T-cell (primary cell): ENCODE measurements around the gene FHIT. TPM values are rescaled to one million over a fixed set of nuclear protein-coding genes. Genes with fewer than 3 reads are reported as not detected.
"Not testable (repeated sequence)": the region's sequence is repeated elsewhere in the genome, so short reads cannot be mapped to it uniquely, and the experiment has no call there.

Experiments used
- ATAC-seq, 4 experiments: fragments of 200-7000 bp in 3 of 4; fragments of 150-1000 bp in 1 of 4; cut with Tn5 transposase; replicated peaks in 1 of 4; 1 replicate in 3 of 4; 2 replicates in 1 of 4; pipeline ENCODE4 v1.10.0; 2021; ENCODE audit warnings: moderate library complexity in 3 of 4, mild to moderate bottlenecking in 2 of 4, moderate number of reproducible peaks in 1 of 4
- CTCF ChIA-PET, 2 donors: fragments of 300-600 bp; sonication (Branson Sonifier 250); formaldehyde crosslinking; loops; one replicate each; lab custom pipeline; 2022; ENCODE audit warnings: antibody characterized with exemption in 2 of 2; lab: Charles Lee
- POLR2A ChIA-PET, 2 donors: fragments of 300-600 bp; sonication (Branson Sonifier 250); formaldehyde crosslinking; loops; one replicate each; lab custom pipeline; 2022; ENCODE audit warnings: antibody characterized with exemption in 2 of 2; lab: Charles Lee
- DNase-seq, 35 experiments: peaks; one replicate each; pipeline versions ENCODE4 v3.0.0 to v3.0.0-alpha.2; 2013 to 2023
- H3K27ac ChIP-seq: one replicate; pipeline ENCODE4 v1.5.1; 2013; ENCODE audit warnings: low read length
- H3K27me3 ChIP-seq, 2 experiments: replicated peaks in 1 of 2; 1 replicate in 1 of 2; 2 replicates in 1 of 2; pipeline versions ENCODE4 v1.6.1 to v1.7.0; 2013; ENCODE audit warnings: low read length in 1 of 2, mixed read lengths in 1 of 2; ENCODE audit not compliant: control insufficient read depth in 2 of 2, insufficient read depth in 2 of 2; ENCODE audit errors: extremely low read depth in 1 of 2
- H3K36me3 ChIP-seq, 2 donors: 1 replicate in 1 of 2; 2 replicates in 1 of 2; pipeline versions ENCODE4 v1.6.1 to v1.7.0; 2013; ENCODE audit warnings: low read length in 1 of 2; ENCODE audit not compliant: control insufficient read depth in 2 of 2, insufficient read depth in 1 of 2; ENCODE audit errors: extremely low read depth in 1 of 2
- H3K4me1 ChIP-seq, 2 experiments: 1 replicate in 1 of 2; 2 replicates in 1 of 2; pipeline versions ENCODE4 v1.6.1 to v1.7.0; 2013; ENCODE audit warnings: low read length in 2 of 2, mixed read lengths in 1 of 2; ENCODE audit not compliant: insufficient read depth in 2 of 2, control insufficient read depth in 1 of 2; ENCODE audit errors: extremely low read depth in 1 of 2
- H3K4me3 ChIP-seq, 2 donors: 1 replicate in 1 of 2; 2 replicates in 1 of 2; pipeline versions ENCODE4 v1.5.1 to v1.7.0; 2013; ENCODE audit warnings: mild to moderate bottlenecking in 2 of 2, low read length in 1 of 2, moderate library complexity in 1 of 2; ENCODE audit not compliant: control insufficient read depth in 1 of 2; ENCODE audit errors: extremely low read depth in 1 of 2
- H3K9me3 ChIP-seq: 2 replicates; pipeline ENCODE4 v1.7.0; 2013
- H3K27ac Mint-ChIP-seq, 2 donors: one replicate each; pipeline ENCODE4 v1.8.0; 2020 to 2021; ENCODE audit warnings: mild to moderate bottlenecking in 2 of 2, mixed read lengths in 2 of 2
- H3K27me3 Mint-ChIP-seq, 2 donors: one replicate each; pipeline ENCODE4 v1.8.0; 2021 to 2022; ENCODE audit warnings: mixed read lengths in 2 of 2
- H3K36me3 Mint-ChIP-seq: one replicate; pipeline ENCODE4 v1.8.0; 2021; ENCODE audit warnings: mixed read lengths
- H3K4me1 Mint-ChIP-seq, 3 donors: one replicate each; pipeline ENCODE4 v1.8.0; 2020 to 2022; ENCODE audit warnings: mixed read lengths in 3 of 3, mild to moderate bottlenecking in 1 of 3
- H3K4me3 Mint-ChIP-seq, 3 donors: one replicate each; pipeline ENCODE4 v1.8.0; 2020 to 2022; ENCODE audit warnings: mild to moderate bottlenecking in 3 of 3, mixed read lengths in 3 of 3, moderate library complexity in 3 of 3
- H3K9me3 Mint-ChIP-seq, 3 donors: one replicate each; pipeline ENCODE4 v1.8.0; 2020 to 2022; ENCODE audit warnings: mixed read lengths in 3 of 3
- WGBS: methylation state at CpG from one replicate; pipeline ENCODE4 v1.1.5; 2013; ENCODE audit warnings: missing lambda C conversion rate; ENCODE audit not compliant: insufficient coverage; 5-methylcytosine and 5-hydroxymethylcytosine counted together
- total RNA-seq, 35 experiments: library from RNA in 6 of 35; stranded (reverse) in 6 of 35; fragments of 120-200 nt in 1 of 35; gene quantifications; one replicate each; pipeline versions ENCODE4 v1.2.1 to v1.2.4 and lab custom pipeline; 2013 to 2026

FHIT gene
- total RNA-seq, 5 donors from 2014 or later (not counting 1 experiment from before 2014, with no cell fraction given), result 33.1 to 197 (median 78.3) TPM

DNA sequence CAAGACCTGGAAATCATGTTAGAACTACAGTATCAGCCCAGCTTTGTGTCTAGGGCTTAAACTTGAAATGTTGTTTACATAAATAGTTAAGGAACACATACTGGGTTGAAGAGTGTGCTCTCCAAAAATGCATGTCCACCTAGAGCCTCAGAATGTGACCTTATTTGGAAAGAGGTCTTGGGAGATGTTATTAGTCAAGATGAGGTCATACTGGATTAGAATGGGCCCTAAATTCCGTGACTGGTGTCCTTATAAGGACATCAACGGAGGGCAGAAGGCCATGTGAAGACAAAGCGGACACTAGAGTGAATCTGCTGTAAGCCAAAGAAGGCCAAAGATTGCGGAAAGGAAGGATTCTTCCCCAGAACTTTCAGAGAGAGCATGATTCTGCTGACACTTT lies 1442.2 kb downstream of the FHIT start:
- H3K27me3 Mint-ChIP-seq, result no peaks in the 10 kb centered on the region
- DNase-seq, result no peak
- Histone ChIP-seq H3K27me3 (no peaks in the 10 kb centered on the region), H3K4me1 (peaks cover 2 to 6% of the 10 kb centered on the region in 2 experiments), H3K9me3 (no peaks in the 10 kb centered on the region), H3K27ac (no peak overlapping the region), H3K36me3 (peaks cover 0 to 3% of the 10 kb centered on the region in 2 donors), H3K4me3 (no peak overlapping the region)
- POLR2A ChIA-PET, result no interaction called here
- peaks cover 9% of the 10 kb centered on the region for H3K36me3 Mint-ChIP-seq
- peaks cover 6 to 22% (median 21%) of the 10 kb centered on the region in 3 donors for H3K4me1 Mint-ChIP-seq
- no peak overlapping the region for H3K4me3 Mint-ChIP-seq
- H3K27ac Mint-ChIP-seq, result no peak overlapping the region
- 63% methylated on average over 3 of the region's 4 CpGs for WGBS
- no peaks in the 10 kb centered on the region for H3K9me3 Mint-ChIP-seq
- no peak for ATAC-seq
- CTCF ChIA-PET, result interaction anchor here (1.1 to 3.5 kb wide), 4 partner anchors 219 to 597 kb away, joined by 3 to 17 read pairs (median 4); no protein-coding TSS in a partner anchor

GRCh38 chr3:59808446-59808845 lies 1442.8 kb downstream of the FHIT start:
- no peak for ATAC-seq
- Mint-ChIP-seq H3K9me3 (no peaks in the 10 kb centered on the region), H3K4me3 (no peak overlapping the region), H3K27ac (no peak overlapping the region), H3K36me3 (peaks cover 12% of the 10 kb centered on the region), H3K27me3 (no peaks in the 10 kb centered on the region), H3K4me1 (peaks cover 6 to 24% (median 21%) of the 10 kb centered on the region in 3 donors)
- Histone ChIP-seq H3K27ac (no peak overlapping the region), H3K4me1 (peaks cover 2 to 6% of the 10 kb centered on the region in 2 experiments), H3K4me3 (no peak overlapping the region), H3K36me3 (peaks cover 0 to 3% of the 10 kb centered on the region in 2 donors), H3K9me3 (no peaks in the 10 kb centered on the region), H3K27me3 (no peaks in the 10 kb centered on the region)
- ChIA-PET CTCF (no interaction called here), POLR2A (no interaction called here)
- WGBS, result 93% methylated on average over 6 of the region's 7 CpGs
- DNase-seq, result no peak

- Histone ChIP-seq H3K4me1 (peaks cover 0 to 2% of the 10 kb centered on the region in 2 experiments), H3K27ac (no peak overlapping the region), H3K4me3 (no peak overlapping the region), H3K36me3 (peaks cover 0 to 3% of the 10 kb centered on the region in 2 donors), H3K9me3 (no peaks in the 10 kb centered on the region), H3K27me3 (peaks cover 0 to 2% of the 10 kb centered on the region in 2 experiments)
- peaks cover 27% of the 10 kb centered on the region for H3K36me3 Mint-ChIP-seq
- no peak for DNase-seq
- H3K9me3 Mint-ChIP-seq, result no peaks in the 10 kb centered on the region
- H3K27ac Mint-ChIP-seq, result no peak overlapping the region
- H3K4me1 Mint-ChIP-seq, result peaks cover 4 to 35% (median 6%) of the 10 kb centered on the region in 3 donors
- POLR2A ChIA-PET, result interaction anchor here in 1 of 2 donors (0.6 kb wide), 1 partner anchor 162 kb away, joined by 3 read pairs; no protein-coding TSS in a partner anchor
- CTCF ChIA-PET, result interaction anchor here (0.6 to 0.8 kb wide), 2 partner anchors 77 to 1537 kb away, joined by 3 read pairs; no protein-coding TSS in a partner anchor
- no peaks in the 10 kb centered on the region for H3K27me3 Mint-ChIP-seq
- no peak for ATAC-seq
- no peak overlapping the region for H3K4me3 Mint-ChIP-seq
- WGBS, result 98% methylated on average over 8 of the region's 11 CpGs
Observed at GRCh38 chr3:59803268-59803667, 1448.0 kb downstream of the FHIT start.

DNA sequence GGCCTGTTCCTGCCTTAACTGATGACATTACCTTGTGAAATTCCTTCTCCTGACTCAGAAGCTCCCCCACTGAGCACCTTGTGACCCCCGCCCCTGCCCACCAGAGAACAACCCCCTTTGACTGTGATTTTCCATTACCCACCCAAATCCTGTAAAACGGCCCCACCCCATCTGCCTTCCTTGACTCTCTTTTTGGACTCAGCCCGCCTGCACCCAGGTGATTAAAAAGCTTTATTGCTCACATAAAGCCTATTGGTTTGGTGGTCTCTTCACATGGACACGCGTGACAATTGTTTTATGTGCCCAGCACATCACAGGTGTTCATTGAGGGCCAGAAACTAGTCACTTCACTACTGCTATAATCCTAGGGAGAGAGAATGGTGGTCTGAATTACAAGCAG lies 1448.8 kb downstream of the FHIT start:
- CTCF ChIA-PET, result interaction anchor here in 1 of 2 donors (0.8 kb wide), 1 partner anchor 26 kb away, joined by 3 read pairs; no protein-coding TSS in a partner anchor
- Mint-ChIP-seq H3K4me1 (peaks cover 7 to 36% (median 8%) of the 10 kb centered on the region in 3 donors), H3K36me3 (peaks cover 31% of the 10 kb centered on the region)
- H3K27ac ChIP-seq, POLR2A ChIA-PET, H3K4me1 ChIP-seq, H3K4me3 ChIP-seq, H3K9me3 Mint-ChIP-seq, H3K27ac Mint-ChIP-seq, H3K27me3 Mint-ChIP-seq, H3K36me3 ChIP-seq, DNase-seq, H3K27me3 ChIP-seq, ATAC-seq, H3K4me3 Mint-ChIP-seq, H3K9me3 ChIP-seq: not testable (repeated sequence)
- WGBS, result 90% methylated on average over 2 of the region's 5 CpGs

DNA sequence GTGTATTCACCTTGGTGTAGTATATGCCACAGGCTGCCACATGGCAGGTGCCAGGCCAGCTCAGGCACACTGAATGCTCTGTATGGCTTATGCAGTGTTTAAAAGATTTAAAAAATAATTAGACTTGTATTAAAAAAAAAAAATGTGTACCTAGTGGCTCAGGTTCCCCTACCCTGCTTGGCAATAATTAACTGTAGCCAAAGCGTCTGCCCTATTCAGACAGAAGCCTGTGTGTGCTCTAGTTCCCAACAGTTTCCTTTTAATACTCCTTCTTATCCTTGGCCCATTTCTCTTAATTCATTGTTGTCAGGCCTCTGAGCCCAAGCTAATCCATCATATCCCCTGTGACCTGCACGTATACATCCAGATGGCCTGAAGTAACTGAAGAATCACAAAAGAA lies 1449.2 kb downstream of the FHIT start:
- DNase-seq (no peak), ATAC-seq (no peak)
- peaks cover 0 to 3% of the 10 kb centered on the region in 2 donors for H3K36me3 ChIP-seq
- no peaks in the 10 kb centered on the region for H3K9me3 Mint-ChIP-seq
- H3K4me1 Mint-ChIP-seq, result peaks cover 7 to 32% (median 8%) of the 10 kb centered on the region in 3 donors
- H3K27ac ChIP-seq, result no peak overlapping the region
- peaks cover 0 to 2% of the 10 kb centered on the region in 2 experiments for H3K27me3 ChIP-seq
- no peak overlapping the region for H3K4me3 ChIP-seq
- H3K36me3 Mint-ChIP-seq, result peaks cover 31% of the 10 kb centered on the region
- H3K9me3 ChIP-seq, result no peaks in the 10 kb centered on the region
- no peak overlapping the region for H3K4me3 Mint-ChIP-seq
- no CpG with 5 or more reads among the region's 2 CpGs for WGBS
- ChIA-PET CTCF (interaction anchor here in 1 of 2 donors (0.8 kb wide), 1 partner anchor 26 kb away, joined by 3 read pairs; no protein-coding TSS in a partner anchor), POLR2A (no interaction called here)
- peaks cover 0 to 2% of the 10 kb centered on the region in 2 experiments for H3K4me1 ChIP-seq
- no peaks in the 10 kb centered on the region for H3K27me3 Mint-ChIP-seq
- no peak overlapping the region for H3K27ac Mint-ChIP-seq

GRCh38 chr3:59800481-59800880 lies 1450.8 kb downstream of the FHIT start:
- no peak for ATAC-seq
- Histone ChIP-seq H3K4me1 (peaks cover 0 to 2% of the 10 kb centered on the region in 2 experiments), H3K4me3 (no peak overlapping the region), H3K36me3 (no peaks in the 10 kb centered on the region), H3K9me3 (no peaks in the 10 kb centered on the region), H3K27ac (no peak overlapping the region), H3K27me3 (peaks cover 0 to 2% of the 10 kb centered on the region in 2 experiments)
- Mint-ChIP-seq H3K27me3 (no peaks in the 10 kb centered on the region), H3K4me3 (no peak overlapping the region), H3K27ac (no peak overlapping the region), H3K4me1 (peaks cover 8 to 39% (median 12%) of the 10 kb centered on the region in 3 donors), H3K36me3 (peaks cover 37% of the 10 kb centered on the region), H3K9me3 (no peaks in the 10 kb centered on the region)
- DNase-seq, result no peak
- POLR2A ChIA-PET, result interaction anchor here in 1 of 2 donors (0.6 kb wide), 1 partner anchor 17 kb away, joined by 3 read pairs; no protein-coding TSS in a partner anchor
- CTCF ChIA-PET, result interaction anchor here in 1 of 2 donors (0.6 kb wide), 1 partner anchor 57 kb away, joined by 3 read pairs; no protein-coding TSS in a partner anchor
- WGBS, result 86% methylated on average over 1 of the region's 2 CpGs
